K562 (cell line): ENCODE results near the gene ALK. TPM values are rescaled to one million over a fixed set of nuclear protein-coding genes. Genes with fewer than 3 reads are reported as not detected.

Experiments used
- ATAC-seq: fragments of 200-7000 bp; cut with Tn5 transposase; 3 replicates; pipeline ENCODE4 v1.9.1; 2020; ENCODE audit warnings: moderate library complexity
- BruUV-seq: library from RNA; stranded (reverse); fragments of 400-500 nt; replicated peaks from 2 replicates; lab custom pipeline; 2021; lab: Mats Ljungman, UMichigan
- CTCF ChIA-PET: fragments of 300-600 bp; formaldehyde crosslinking; extraction: SDS; loops from one replicate; lab custom pipeline; 2021; ENCODE audit warnings: low intra/inter-chr PET ratio; lab: Yijun Ruan, JAX
- POLR2A ChIA-PET: fragments of 300-600, 350-650 bp; sonication (Branson Sonifier 250); formaldehyde crosslinking; extraction: SDS; loops from one replicate; lab custom pipeline; 2021; ENCODE audit warnings: antibody characterized with exemption, inconsistent platforms; lab: Yijun Ruan, JAX
- DNase-seq, 4 experiments: peaks; one replicate each; pipeline versions ENCODE4 v3.0.0 to v3.0.0-alpha.2; 2011 to 2018; ENCODE audit warnings: low spot score in 3 of 4, mixed read lengths in 3 of 4; ENCODE audit errors: extremely low read depth in 1 of 4
- FAIRE-seq: peaks from 2 replicates; lab custom pipeline; 2011; peaks lifted over from hg19 to GRCh38; lab: Jason Lieb, UNC
- H2AFZ ChIP-seq: 2 replicates; pipeline ENCODE4 v1.6.0; 2011; ENCODE audit warnings: low read depth, low read length, control low read depth, inconsistent platforms
- H3K27ac ChIP-seq: fragments of 200-600 bp; 3 replicates; pipeline ENCODE4 v1.8.0; 2011; ENCODE audit warnings: low read depth, mild to moderate bottlenecking, control low read depth, inconsistent platforms, low read length, moderate library complexity, mixed read lengths; ENCODE audit errors: extremely low read depth
- H3K27me3 ChIP-seq, 2 experiments: fragments of 300-600 bp in 1 of 2; 2 replicates in 1 of 2; 3 replicates in 1 of 2; pipeline versions ENCODE4 v1.6.0 to v1.8.0; 2011; ENCODE audit warnings: inconsistent platforms in 2 of 2, low read length in 2 of 2, mild to moderate bottlenecking in 1 of 2, mixed read lengths in 1 of 2, moderate library complexity in 1 of 2; ENCODE audit not compliant: control insufficient read depth in 2 of 2, insufficient read depth in 2 of 2
- H3K36me3 ChIP-seq: fragments of 300-600 bp; 3 replicates; pipeline ENCODE4 v1.8.0; 2011; ENCODE audit warnings: mild to moderate bottlenecking, low read length, inconsistent platforms; ENCODE audit not compliant: control insufficient read depth, insufficient read depth
- H3K4me1 ChIP-seq, 2 experiments: fragments of 200-600 bp in 1 of 2; replicated peaks in 1 of 2; 2 replicates in 1 of 2; 3 replicates in 1 of 2; pipeline versions ENCODE4 v1.5.1 to v1.8.0; 2011; ENCODE audit warnings: inconsistent platforms in 2 of 2, low read length in 2 of 2, mild to moderate bottlenecking in 1 of 2, mixed read lengths in 1 of 2, moderate library complexity in 1 of 2; ENCODE audit not compliant: control insufficient read depth in 2 of 2, insufficient read depth in 2 of 2
- H3K4me2 ChIP-seq: 2 replicates; pipeline ENCODE4 v1.6.1; 2011; ENCODE audit warnings: low read length, control low read depth, inconsistent platforms, mixed read lengths; ENCODE audit not compliant: insufficient read depth
- H3K4me3 ChIP-seq: fragments of 200-600 bp; sonication (generic), shearing (Covaris generic); 2 replicates; pipeline ENCODE4 v1.5.1; 2016; ENCODE audit warnings: control low read depth, inconsistent platforms
- H3K79me2 ChIP-seq: fragments of 200-600 bp; 3 replicates; pipeline ENCODE4 v1.8.0; 2011; ENCODE audit warnings: low read length, inconsistent platforms; ENCODE audit not compliant: control insufficient read depth, insufficient read depth
- H3K9ac ChIP-seq, 2 experiments: 2 replicates each; pipeline versions ENCODE4 v1.6.0 to v1.6.1; 2011; ENCODE audit warnings: low read depth in 2 of 2, low read length in 2 of 2, control low read depth in 1 of 2, inconsistent platforms in 1 of 2, mild to moderate bottlenecking in 1 of 2, mixed read lengths in 1 of 2; ENCODE audit not compliant: insufficient read depth in 1 of 2
- H3K9me1 ChIP-seq: one replicate; pipeline ENCODE4 v1.6.0; 2011; ENCODE audit warnings: inconsistent platforms, mild to moderate bottlenecking, low read length, moderate library complexity; ENCODE audit not compliant: control insufficient read depth, insufficient read depth
- H3K9me3 ChIP-seq: replicated peaks from 2 replicates; pipeline ENCODE4 v1.5.1; 2011; ENCODE audit warnings: low read depth, low read length, inconsistent platforms; ENCODE audit not compliant: control insufficient read depth, insufficient read depth
- H4K20me1 ChIP-seq: replicated peaks from 2 replicates; pipeline ENCODE4 v1.6.1; 2011; ENCODE audit warnings: low read length, inconsistent platforms, mixed read lengths; ENCODE audit not compliant: control insufficient read depth, insufficient read depth
- C11orf30 ChIP-seq: fragments of 450-650 bp; IDR thresholded peaks from 2 replicates; pipeline ENCODE4 v1.6.1; 2016; ENCODE audit warnings: low read depth, mild to moderate bottlenecking
- CREM ChIP-seq: IDR thresholded peaks from 2 replicates; pipeline ENCODE4 v1.6.1; 2014; ENCODE audit warnings: antibody characterized with exemption, low read depth
- DPF2 ChIP-seq: fragments of 450-650 bp; IDR thresholded peaks from 2 replicates; pipeline ENCODE4 v1.6.1; 2016
- MAFF ChIP-seq: IDR thresholded peaks from 2 replicates; pipeline ENCODE4 v1.6.1; 2012; ENCODE audit warnings: low read length, improper control_type of control experiment
- NR2C1 ChIP-seq, 2 experiments: fragments of 450-650 bp; IDR thresholded peaks; 2 replicates each; pipeline ENCODE4 v1.6.1; 2017; ENCODE audit warnings: mild to moderate bottlenecking in 2 of 2, antibody characterized with exemption in 1 of 2, inconsistent platforms in 1 of 2, missing compliant biosample characterization in 1 of 2, missing genetic modification characterization in 1 of 2
- PCBP1 ChIP-seq: fragments of 200-400 bp; formaldehyde crosslinking; IDR thresholded peaks from 2 replicates; pipeline ENCODE4 v1.6.1; 2018; ENCODE audit warnings: mild to moderate bottlenecking, low read depth, low read length; ENCODE audit not compliant: poor library complexity, severe bottlenecking
- PML ChIP-seq: IDR thresholded peaks from 2 replicates; pipeline ENCODE4 v1.6.1; 2012; ENCODE audit warnings: low read length, inconsistent platforms
- TCF7L2 ChIP-seq: fragments of 150-350 bp; IDR thresholded peaks from 2 replicates; pipeline ENCODE4 v1.6.1; 2016; ENCODE audit warnings: low read depth, mild to moderate bottlenecking, low read length, moderate library complexity
- ZNF431 ChIP-seq: sonication (generic); formaldehyde crosslinking; IDR thresholded peaks from 2 replicates; pipeline ENCODE4 v1.8.0; 2022; ENCODE audit warnings: mild to moderate bottlenecking, missing genetic modification reagents
- WGBS: fragments of 100-300 bp; shearing (Covaris generic); methylation state at CpG from one replicate; pipeline ENCODE4 v1.1.6; 2016; ENCODE audit warnings: low coverage, mixed read lengths; ENCODE audit not compliant: insufficient coverage; ENCODE audit errors: missing lambda C conversion rate; 5-methylcytosine and 5-hydroxymethylcytosine counted together
- in situ Hi-C: fragments of 300-500 bp; cut with MboI; formaldehyde crosslinking; loops from 4 replicates; pipeline ENCODE4 v1.15.0; 2018; ENCODE audit warnings: inconsistent platforms, mixed read lengths
- intact Hi-C: fragments of 100-400 bp; cut with micrococcal nuclease; formaldehyde crosslinking; loops from 2 replicates; pipeline ENCODE4 v1.14.2; 2022
- polyA plus RNA-seq, 8 experiments: library from polyadenylated mRNA; depleted of rRNA in 4 of 8; stranded (reverse) in 5 of 8; unstranded in 3 of 8; fragments of >200 nt; fragmentation: Nextera tagmentation in 2 of 8; fragmentation: Illumina TruSeq in 1 of 8; extraction: Ambion mirVana in 2 of 8; extraction: Trizol in 1 of 8; gene quantifications; 2 replicates each; pipeline versions ENCODE4 v1.2.1 to v1.2.3, GENCODE V29; 2011 to 2014; ENCODE audit warnings: inconsistent platforms in 1 of 8, missing spikeins in 1 of 8
- total RNA-seq, 7 experiments: library from RNA; depleted of rRNA in 6 of 7; stranded (reverse); fragments of >200 nt in 6 of 7; fragmentation: Illumina TruSeq in 2 of 7; extraction: Trizol in 2 of 7; gene quantifications; 2 replicates each; pipeline versions ENCODE4 v1.2.1 to v1.2.3, GENCODE V29; 2011 to 2021; ENCODE audit warnings: low replicate concordance in 1 of 7
- TF ChIP-seq, protein P1 (sequence below), 2 experiments: fragments of 450-650 bp in 1 of 2; sonication (generic) in 1 of 2; formaldehyde crosslinking in 1 of 2; IDR thresholded peaks; 2 replicates each; pipeline versions ENCODE4 v1.7.1 to v1.9.0; 2016 to 2022; ENCODE audit warnings: inconsistent platforms in 1 of 2, mild to moderate bottlenecking in 1 of 2, missing genetic modification reagents in 1 of 2

Gene ALK
- total and polyA plus RNA-seq, 9 of the 15 experiments (the other 6 are each of a cell fraction or from before 2014, with no cell fraction given): not detected

DNA sequence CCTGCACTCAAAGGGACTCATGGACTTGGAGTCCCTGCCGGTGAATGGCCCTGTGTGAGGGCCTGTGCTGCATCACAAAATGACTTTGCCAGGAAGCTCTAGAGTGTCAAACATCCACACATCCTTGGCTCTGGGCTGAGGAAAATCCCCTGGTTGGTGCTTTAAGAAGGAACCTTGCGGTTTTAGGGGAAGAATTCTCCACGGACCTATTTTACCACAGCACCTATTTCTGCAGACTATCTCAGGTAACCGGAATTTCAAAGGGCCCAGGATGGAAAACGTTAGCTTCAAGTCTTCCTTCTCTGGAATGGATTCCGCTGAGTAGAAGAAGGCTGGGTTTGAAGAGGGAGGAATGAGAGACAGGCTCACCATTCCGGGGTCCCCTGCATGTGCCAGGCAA, 166.2 kb downstream of the ALK start:
- Histone ChIP-seq H3K4me3 (no peak overlapping the region), H3K27ac (no peak overlapping the region), H3K9me1 (no peaks in the 10 kb centered on the region), H3K9ac (no peak overlapping the region), H3K36me3 (no peaks in the 10 kb centered on the region), H3K9me3 (no peaks in the 10 kb centered on the region), H3K27me3 (peaks cover 6% of the 10 kb centered on the region in 2 experiments; a peak in 4 of 5 replicates), H3K4me1 (no peaks in the 10 kb centered on the region), H4K20me1 (no peaks in the 10 kb centered on the region), H2AFZ (no peak overlapping the region), H3K79me2 (no peaks in the 10 kb centered on the region), H3K4me2 (no peak overlapping the region)
- WGBS: 2% methylated on average over 7 of the region's 7 CpGs
- ATAC-seq: no peak
- in situ Hi-C loops: no loop called here
- intact Hi-C loops: no loop called here
- no peak for FAIRE-seq
- no TSS peak for BruUV-seq
- CTCF ChIA-PET: no interaction called here
- peak in 1 of 4 experiments; percentile 1 for DNase-seq
- POLR2A ChIA-PET: interaction anchor here (0.6 kb wide), 1 partner anchor 1393 kb away, joined by 3 read pairs; no protein-coding TSS in a partner anchor
- no peak for TF ChIP-seq TCF7L2
- no peak for TF ChIP-seq C11orf30
- TF ChIP-seq PML: no peak
- TF ChIP-seq, protein P1, sequence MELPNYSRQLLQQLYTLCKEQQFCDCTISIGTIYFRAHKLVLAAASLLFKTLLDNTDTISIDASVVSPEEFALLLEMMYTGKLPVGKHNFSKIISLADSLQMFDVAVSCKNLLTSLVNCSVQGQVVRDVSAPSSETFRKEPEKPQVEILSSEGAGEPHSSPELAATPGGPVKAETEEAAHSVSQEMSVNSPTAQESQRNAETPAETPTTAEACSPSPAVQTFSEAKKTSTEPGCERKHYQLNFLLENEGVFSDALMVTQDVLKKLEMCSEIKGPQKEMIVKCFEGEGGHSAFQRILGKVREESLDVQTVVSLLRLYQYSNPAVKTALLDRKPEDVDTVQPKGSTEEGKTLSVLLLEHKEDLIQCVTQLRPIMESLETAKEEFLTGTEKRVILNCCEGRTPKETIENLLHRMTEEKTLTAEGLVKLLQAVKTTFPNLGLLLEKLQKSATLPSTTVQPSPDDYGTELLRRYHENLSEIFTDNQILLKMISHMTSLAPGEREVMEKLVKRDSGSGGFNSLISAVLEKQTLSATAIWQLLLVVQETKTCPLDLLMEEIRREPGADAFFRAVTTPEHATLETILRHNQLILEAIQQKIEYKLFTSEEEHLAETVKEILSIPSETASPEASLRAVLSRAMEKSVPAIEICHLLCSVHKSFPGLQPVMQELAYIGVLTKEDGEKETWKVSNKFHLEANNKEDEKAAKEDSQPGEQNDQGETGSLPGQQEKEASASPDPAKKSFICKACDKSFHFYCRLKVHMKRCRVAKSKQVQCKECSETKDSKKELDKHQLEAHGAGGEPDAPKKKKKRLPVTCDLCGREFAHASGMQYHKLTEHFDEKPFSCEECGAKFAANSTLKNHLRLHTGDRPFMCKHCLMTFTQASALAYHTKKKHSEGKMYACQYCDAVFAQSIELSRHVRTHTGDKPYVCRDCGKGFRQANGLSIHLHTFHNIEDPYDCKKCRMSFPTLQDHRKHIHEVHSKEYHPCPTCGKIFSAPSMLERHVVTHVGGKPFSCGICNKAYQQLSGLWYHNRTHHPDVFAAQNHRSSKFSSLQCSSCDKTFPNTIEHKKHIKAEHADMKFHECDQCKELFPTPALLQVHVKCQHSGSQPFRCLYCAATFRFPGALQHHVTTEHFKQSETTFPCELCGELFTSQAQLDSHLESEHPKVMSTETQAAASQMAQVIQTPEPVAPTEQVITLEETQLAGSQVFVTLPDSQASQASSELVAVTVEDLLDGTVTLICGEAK (IDR thresholded peaks at IDR 0.05): peak; percentile 57; the same call in 1 of the 2 replicates
- TF ChIP-seq, protein P1 (CRISPR knock-in tag; IDR thresholded peaks at IDR 0.05): no peak
- no peak for TF ChIP-seq PCBP1
- TF ChIP-seq MAFF: no peak
- TF ChIP-seq CREM: no peak
- no peak for TF ChIP-seq DPF2
- no peak for TF ChIP-seq ZNF431
- TF ChIP-seq NR2C1 (IDR thresholded peaks at IDR 0.05): no peak
- TF ChIP-seq NR2C1 (tag; IDR thresholded peaks at IDR 0.05): no peak
